ENCODE measurements around the gene DES. TPM values are rescaled to one million over a fixed set of nuclear protein-coding genes. Genes with fewer than 3 reads are reported as not detected.

DES gene
- total and polyA plus RNA-seq, 2 donors from 2014 or later = 30.0 to 74.2 TPM

DNA sequence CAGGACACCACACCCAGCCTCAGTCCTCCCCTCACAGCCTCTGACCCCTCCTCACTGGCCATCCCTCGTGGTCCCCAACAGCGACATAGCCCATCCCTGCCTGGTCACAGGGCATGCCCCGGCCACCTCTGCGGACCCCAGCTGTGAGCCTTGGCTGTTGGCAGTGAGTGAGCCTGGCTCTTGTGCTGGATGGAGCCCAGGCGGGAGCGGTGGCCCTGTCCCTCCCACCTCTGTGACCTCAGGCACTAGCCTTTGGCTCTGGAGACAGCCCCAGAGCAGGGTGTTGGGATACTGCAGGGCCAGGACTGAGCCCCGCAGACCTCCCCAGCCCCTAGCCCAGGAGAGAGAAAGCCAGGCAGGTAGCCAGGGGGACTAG is 7.9 kb downstream of the DES start:
- no peak for FAIRE-seq

GRCh38 chr2:219426534-219427136 is 8.5 kb downstream of the DES start:
- intact Hi-C loops (cut with DNase I) = no loop called here
- DNase-seq (peak in 1 of 5 donors; percentile 28), FAIRE-seq (no peak)
- Histone ChIP-seq H3K9me3 (ENCODE audit: control insufficient read depth in 2 of 3, insufficient read depth in 1 of 3, low read length in 3 of 3) (no peaks in the 10 kb centered on the region), H3K27me3 (ENCODE audit: control insufficient read depth, insufficient read depth, low read length) (no peaks in the 10 kb centered on the region), H3K36me3 (ENCODE audit: control insufficient read depth in 2 of 3, insufficient read depth in 3 of 3, low read length in 3 of 3) (no peaks in the 10 kb centered on the region), H3K9ac (ENCODE audit: low read length in 3 of 3) (no peak overlapping the region), H3K27ac (ENCODE audit: low read depth in 2 of 2, low read length in 2 of 2) (no peak overlapping the region), H3K4me3 (ENCODE audit: low read length in 3 of 3) (no peak overlapping the region), H3K4me1 (ENCODE audit: control insufficient read depth in 2 of 3, insufficient read depth in 2 of 3, low read depth in 1 of 3, low read length in 3 of 3) (no peaks in the 10 kb centered on the region)
- TF ChIP-seq CTCF (IDR thresholded peaks at IDR 0.05; ENCODE audit: borderline replicate concordance, extremely low read depth, insufficient read depth) = no peak

More for the DNA sequence above, 7.9 kb downstream of the DES start:
- TF ChIP-seq CTCF (IDR thresholded peaks at IDR 0.05; ENCODE audit: borderline replicate concordance, extremely low read depth, insufficient read depth) = no peak
- H3K4me3 ChIP-seq (ENCODE audit: low read length in 3 of 3) = no peak overlapping the region
- no peak overlapping the region for H3K27ac ChIP-seq (ENCODE audit: low read depth in 2 of 2, low read length in 2 of 2)
- no peaks in the 10 kb centered on the region for H3K27me3 ChIP-seq (ENCODE audit: control insufficient read depth, insufficient read depth, low read length)
- no peak overlapping the region for H3K9ac ChIP-seq (ENCODE audit: low read length in 3 of 3)
- H3K4me1 ChIP-seq (ENCODE audit: control insufficient read depth in 2 of 3, insufficient read depth in 2 of 3, low read depth in 1 of 3, low read length in 3 of 3) = no peaks in the 10 kb centered on the region
- H3K36me3 ChIP-seq (ENCODE audit: control insufficient read depth in 2 of 3, insufficient read depth in 3 of 3, low read length in 3 of 3) = no peaks in the 10 kb centered on the region
- no peaks in the 10 kb centered on the region for H3K9me3 ChIP-seq (ENCODE audit: control insufficient read depth in 2 of 3, insufficient read depth in 1 of 3, low read length in 3 of 3)
- intact Hi-C loops (cut with DNase I) = no loop called here
- DNase-seq = peak in 1 of 5 donors; percentile 33

GRCh38 chr2:219428469-219428868 is 10.3 kb downstream of the DES start:
- no peak overlapping the region for H3K4me3 ChIP-seq (ENCODE audit: low read length in 3 of 3)
- no peak overlapping the region for H3K9ac ChIP-seq (ENCODE audit: low read length in 3 of 3)
- intact Hi-C loops (cut with DNase I) = no loop called here
- DNase-seq (no peak), FAIRE-seq (no peak)
- no peak overlapping the region for H3K27ac ChIP-seq (ENCODE audit: low read depth in 2 of 2, low read length in 2 of 2)
- H3K9me3 ChIP-seq (ENCODE audit: control insufficient read depth in 2 of 3, insufficient read depth in 1 of 3, low read length in 3 of 3) = no peaks in the 10 kb centered on the region
- no peaks in the 10 kb centered on the region for H3K27me3 ChIP-seq (ENCODE audit: control insufficient read depth, insufficient read depth, low read length)
- no peak for TF ChIP-seq CTCF (IDR thresholded peaks at IDR 0.05; ENCODE audit: borderline replicate concordance, extremely low read depth, insufficient read depth)
- no peaks in the 10 kb centered on the region for H3K36me3 ChIP-seq (ENCODE audit: control insufficient read depth in 2 of 3, insufficient read depth in 3 of 3, low read length in 3 of 3)
- no peaks in the 10 kb centered on the region for H3K4me1 ChIP-seq (ENCODE audit: control insufficient read depth in 2 of 3, insufficient read depth in 2 of 3, low read depth in 1 of 3, low read length in 3 of 3)

Data from kidney (tissue), 14 donors.